ENCODE measurements around the gene SFXN1. TPM values are rescaled to one million over a fixed set of nuclear protein-coding genes. Genes with fewer than 3 reads are reported as not detected.

SFXN1 gene
- total RNA-seq, 1 experiment from 2014 or later: 61.4 TPM

DNA sequence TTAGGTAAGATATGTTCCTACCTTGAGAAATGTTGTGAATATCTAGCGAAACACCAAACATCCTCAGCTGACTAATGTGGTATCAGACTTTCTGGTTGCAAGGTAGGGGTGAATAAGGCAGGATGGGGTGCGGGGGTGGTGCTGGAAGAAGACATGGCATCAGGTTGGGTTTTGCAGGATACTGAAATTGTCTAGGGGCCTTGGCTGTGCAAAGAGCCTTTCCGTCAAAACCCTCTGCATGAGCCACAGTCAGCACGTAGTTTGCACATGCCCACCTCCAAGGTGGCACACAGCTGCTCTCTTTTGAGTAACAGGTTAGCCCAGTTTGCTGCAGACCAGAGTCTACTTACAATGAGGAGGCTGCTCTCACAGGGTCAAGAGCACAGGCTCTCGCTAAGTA lies 42.0 kb downstream of the SFXN1 start:
- BruUV-seq (replicated peaks): no TSS peak
- no peaks in the 10 kb centered on the region for H3K79me2 ChIP-seq (ENCODE audit: low read depth)

GRCh38 chr5:175520873-175521272 lies 42.5 kb downstream of the SFXN1 start:
- Histone ChIP-seq H4K20me1 (ENCODE audit: insufficient read depth) (no peaks in the 10 kb centered on the region), H3K9me2 (ENCODE audit: insufficient read depth) (no peaks in the 10 kb centered on the region), H3K27ac (no peak overlapping the region), H3K9me3 (ENCODE audit: insufficient read depth, low read depth) (no peaks in the 10 kb centered on the region), H3K4me2 (no peak overlapping the region), H3K4me1 (replicated peaks; ENCODE audit: insufficient read depth) (no peaks in the 10 kb centered on the region), H3F3A (ENCODE audit: insufficient read depth, low read depth) (no peaks in the 10 kb centered on the region), H3K4me3 (no peak overlapping the region), H3K36me3 (ENCODE audit: low read depth) (peaks cover 14% of the 10 kb centered on the region), H2AFZ (no peak overlapping the region), H3K79me2 (ENCODE audit: low read depth) (no peaks in the 10 kb centered on the region), H3K27me3 (ENCODE audit: insufficient read depth, low read depth) (no peaks in the 10 kb centered on the region)
- no peak for DNase-seq
- POLR2A ChIA-PET (ENCODE audit: unreplicated experiment): no interaction called here
- no TSS peak for BruUV-seq (replicated peaks)
- CTCF ChIA-PET: no interaction called here
- TF ChIP-seq, protein P1, sequence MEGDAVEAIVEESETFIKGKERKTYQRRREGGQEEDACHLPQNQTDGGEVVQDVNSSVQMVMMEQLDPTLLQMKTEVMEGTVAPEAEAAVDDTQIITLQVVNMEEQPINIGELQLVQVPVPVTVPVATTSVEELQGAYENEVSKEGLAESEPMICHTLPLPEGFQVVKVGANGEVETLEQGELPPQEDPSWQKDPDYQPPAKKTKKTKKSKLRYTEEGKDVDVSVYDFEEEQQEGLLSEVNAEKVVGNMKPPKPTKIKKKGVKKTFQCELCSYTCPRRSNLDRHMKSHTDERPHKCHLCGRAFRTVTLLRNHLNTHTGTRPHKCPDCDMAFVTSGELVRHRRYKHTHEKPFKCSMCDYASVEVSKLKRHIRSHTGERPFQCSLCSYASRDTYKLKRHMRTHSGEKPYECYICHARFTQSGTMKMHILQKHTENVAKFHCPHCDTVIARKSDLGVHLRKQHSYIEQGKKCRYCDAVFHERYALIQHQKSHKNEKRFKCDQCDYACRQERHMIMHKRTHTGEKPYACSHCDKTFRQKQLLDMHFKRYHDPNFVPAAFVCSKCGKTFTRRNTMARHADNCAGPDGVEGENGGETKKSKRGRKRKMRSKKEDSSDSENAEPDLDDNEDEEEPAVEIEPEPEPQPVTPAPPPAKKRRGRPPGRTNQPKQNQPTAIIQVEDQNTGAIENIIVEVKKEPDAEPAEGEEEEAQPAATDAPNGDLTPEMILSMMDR (conservative IDR thresholded peaks at IDR 0.05): no peak
- TF ChIP-seq EZH2 (IDR thresholded peaks at IDR 0.05; ENCODE audit: low read depth): no peak
- intact Hi-C loops (cut with micrococcal nuclease; ENCODE audit: unreplicated experiment): no loop called here

More for the DNA sequence above, 42.0 kb downstream of the SFXN1 start:
- Histone ChIP-seq H3K27ac (no peak overlapping the region), H3K27me3 (ENCODE audit: insufficient read depth, low read depth) (no peaks in the 10 kb centered on the region), H4K20me1 (ENCODE audit: insufficient read depth) (no peaks in the 10 kb centered on the region), H3F3A (ENCODE audit: insufficient read depth, low read depth) (no peaks in the 10 kb centered on the region), H3K4me1 (replicated peaks; ENCODE audit: insufficient read depth) (no peaks in the 10 kb centered on the region), H2AFZ (no peak overlapping the region), H3K36me3 (ENCODE audit: low read depth) (peaks cover 16% of the 10 kb centered on the region), H3K9me3 (ENCODE audit: insufficient read depth, low read depth) (no peaks in the 10 kb centered on the region), H3K4me2 (no peak overlapping the region), H3K4me3 (no peak overlapping the region), H3K9me2 (ENCODE audit: insufficient read depth) (no peaks in the 10 kb centered on the region)
- POLR2A ChIA-PET (ENCODE audit: unreplicated experiment): no interaction called here
- DNase-seq: no peak
- CTCF ChIA-PET: no interaction called here
- intact Hi-C loops (cut with micrococcal nuclease; ENCODE audit: unreplicated experiment): no loop called here
- TF ChIP-seq, protein P1 (conservative IDR thresholded peaks at IDR 0.05): no peak

GRCh38 chr5:175521313-175521833 lies 43.0 kb downstream of the SFXN1 start:
- no peaks in the 10 kb centered on the region for H3K4me1 ChIP-seq (replicated peaks; ENCODE audit: insufficient read depth)
- no peaks in the 10 kb centered on the region for H3K27me3 ChIP-seq (ENCODE audit: insufficient read depth, low read depth)
- no peak overlapping the region for H3K27ac ChIP-seq
- no peak overlapping the region for H2AFZ ChIP-seq
- H4K20me1 ChIP-seq (ENCODE audit: insufficient read depth): no peaks in the 10 kb centered on the region
- no peak for TF ChIP-seq EZH2 (IDR thresholded peaks at IDR 0.05; ENCODE audit: low read depth)
- H3K4me2 ChIP-seq: no peak overlapping the region
- H3K79me2 ChIP-seq (ENCODE audit: low read depth): no peaks in the 10 kb centered on the region
- intact Hi-C loops (cut with micrococcal nuclease; ENCODE audit: unreplicated experiment): no loop called here
- ChIA-PET CTCF (no interaction called here), POLR2A (ENCODE audit: unreplicated experiment) (no interaction called here)
- no peaks in the 10 kb centered on the region for H3K9me3 ChIP-seq (ENCODE audit: insufficient read depth, low read depth)
- DNase-seq: no peak
- no peaks in the 10 kb centered on the region for H3F3A ChIP-seq (ENCODE audit: insufficient read depth, low read depth)
- H3K36me3 ChIP-seq (ENCODE audit: low read depth): peaks cover 14% of the 10 kb centered on the region
- no peaks in the 10 kb centered on the region for H3K9me2 ChIP-seq (ENCODE audit: insufficient read depth)
- BruUV-seq (replicated peaks): no TSS peak
- no peak overlapping the region for H3K4me3 ChIP-seq

DNA sequence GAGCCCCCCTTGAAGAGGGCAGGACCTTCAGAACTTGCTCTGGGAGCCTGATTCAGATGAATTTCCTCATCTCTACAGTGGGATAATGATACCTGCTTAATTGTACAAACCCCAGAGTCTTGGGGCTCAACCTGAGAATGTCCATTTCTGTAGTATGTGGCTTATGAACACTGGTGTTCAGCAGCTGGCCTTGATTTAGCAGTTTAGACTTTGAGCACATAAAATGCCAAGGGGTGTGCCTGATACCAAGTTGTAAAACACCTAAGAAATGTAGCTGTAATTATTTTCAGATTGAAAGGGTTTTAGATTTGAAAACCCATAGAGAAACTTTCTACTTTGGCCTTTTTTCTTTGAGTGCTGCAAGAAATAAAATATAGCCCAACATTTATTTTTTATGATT lies 44.9 kb downstream of the SFXN1 start:
- Histone ChIP-seq H4K20me1 (ENCODE audit: insufficient read depth) (no peaks in the 10 kb centered on the region), H2AFZ (no peak overlapping the region), H3K79me2 (ENCODE audit: low read depth) (no peaks in the 10 kb centered on the region), H3K4me2 (no peak overlapping the region), H3K9me2 (ENCODE audit: insufficient read depth) (no peaks in the 10 kb centered on the region), H3K36me3 (ENCODE audit: low read depth) (peaks cover 14% of the 10 kb centered on the region; the same call in 1 of the 2 replicates), H3K9me3 (ENCODE audit: insufficient read depth, low read depth) (no peaks in the 10 kb centered on the region), H3K27me3 (ENCODE audit: insufficient read depth, low read depth) (no peaks in the 10 kb centered on the region), H3K27ac (no peak overlapping the region), H3K4me3 (no peak overlapping the region), H3K4me1 (replicated peaks; ENCODE audit: insufficient read depth) (no peaks in the 10 kb centered on the region), H3F3A (ENCODE audit: insufficient read depth, low read depth) (no peaks in the 10 kb centered on the region)
- CTCF ChIA-PET: no interaction called here
- BruUV-seq (replicated peaks): no TSS peak
- intact Hi-C loops (cut with micrococcal nuclease; ENCODE audit: unreplicated experiment): no loop called here
- TF ChIP-seq EZH2 (IDR thresholded peaks at IDR 0.05; ENCODE audit: low read depth): no peak
- TF ChIP-seq, protein P1 (conservative IDR thresholded peaks at IDR 0.05): no peak
- POLR2A ChIA-PET (ENCODE audit: unreplicated experiment): no interaction called here
- no peak for DNase-seq
